ENCODE results near the gene SMC1A.

The SMC1A gene

GRCh38 chrX:53340852-53341645 is 81.4 kb downstream of the SMC1A start:
- peak; percentile 59 for DNase-seq (ENCODE audit: low read depth, low spot score)

DNA sequence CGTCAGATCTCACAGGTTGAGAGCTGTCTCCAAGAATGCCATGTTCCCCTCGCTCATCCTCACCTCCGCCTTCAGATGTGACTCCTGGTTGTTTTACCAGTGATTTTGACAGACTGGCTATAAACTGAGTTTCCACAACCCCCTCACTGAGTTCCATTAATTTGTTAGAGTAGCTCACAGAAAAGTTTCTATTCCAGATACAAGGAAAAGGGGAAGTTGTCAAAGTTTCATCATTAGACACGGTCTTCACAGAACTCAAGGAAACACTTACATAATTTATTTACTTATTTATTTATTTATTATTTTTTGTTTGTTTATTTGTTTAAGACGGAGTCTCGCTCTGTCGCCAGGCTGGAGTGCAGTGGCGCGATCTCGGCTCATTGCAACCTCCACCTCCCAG is 85.4 kb downstream of the SMC1A start:
- DNase-seq (ENCODE audit: low read depth, low spot score) = no peak

- DNase-seq (ENCODE audit: low read depth, low spot score) = no peak
These were observed 88.6 kb downstream of the SMC1A start for GRCh38 chrX:53333853-53334252.

- no peak for DNase-seq (ENCODE audit: low read depth, low spot score)
These were observed 90.2 kb downstream of the SMC1A start for GRCh38 chrX:53332204-53332603.

GRCh38 chrX:53330331-53330730 is 92.1 kb downstream of the SMC1A start:
- no peak for DNase-seq (ENCODE audit: low read depth, low spot score)

DNA sequence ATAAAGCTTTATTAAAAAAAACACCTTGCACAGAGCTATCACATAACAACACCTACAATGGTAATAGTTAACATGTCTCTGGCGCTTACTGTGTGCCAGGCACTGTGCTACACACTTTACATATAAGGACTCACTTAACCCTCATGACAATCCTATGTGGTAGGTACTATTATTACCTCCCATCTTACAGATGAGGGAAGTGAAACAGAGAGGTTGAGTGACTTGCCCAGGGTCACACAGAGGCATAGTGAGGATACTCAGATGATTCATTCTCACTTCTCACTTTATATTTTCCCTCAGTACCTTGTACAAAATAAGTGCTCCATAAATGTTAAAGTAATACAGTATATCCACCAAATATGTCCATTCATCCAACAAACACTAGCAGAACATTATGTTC is 97.7 kb downstream of the SMC1A start:
- no peak for DNase-seq (ENCODE audit: low read depth, low spot score)

All from ELF-1 (cell line).